GM18498 (cell line): Measurements from ENCODE around the gene PRLR.
"Not testable (repeated sequence)": the region's sequence is repeated elsewhere in the genome, so short reads cannot be mapped to it uniquely, and the experiment has no call there.

Source experiments
- ATAC-seq: cut with Tn5 transposase; IDR thresholded peaks from one replicate; pipeline ENCODE4 v1.9.1; 2021; ENCODE audit warnings: mild to moderate bottlenecking, moderate library complexity; ENCODE audit not compliant: unreplicated experiment

The PRLR gene

DNA sequence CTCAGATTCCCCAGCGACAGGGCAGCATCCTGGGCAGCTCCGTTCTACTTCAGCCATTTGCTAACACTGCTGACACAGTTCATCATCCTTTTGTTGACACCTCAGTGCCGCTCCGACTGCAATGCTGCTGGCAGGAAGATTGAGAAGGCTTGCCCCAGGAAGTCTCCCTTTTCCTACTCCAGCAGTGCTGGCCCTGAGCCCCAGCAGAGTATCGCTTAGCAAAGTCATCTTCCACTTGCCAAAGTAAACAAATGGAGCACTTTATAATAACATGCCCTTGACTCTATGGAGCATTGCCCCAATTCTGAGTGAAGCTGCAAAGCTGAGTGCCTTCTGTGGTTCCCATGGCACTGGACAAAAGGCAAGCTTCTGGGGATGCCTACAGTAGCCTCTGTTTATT, 32.2 kb downstream of the PRLR start:
- ATAC-seq, result no peak

GRCh38 chr5:35197351-35197750, 32.9 kb downstream of the PRLR start:
- no peak for ATAC-seq

DNA sequence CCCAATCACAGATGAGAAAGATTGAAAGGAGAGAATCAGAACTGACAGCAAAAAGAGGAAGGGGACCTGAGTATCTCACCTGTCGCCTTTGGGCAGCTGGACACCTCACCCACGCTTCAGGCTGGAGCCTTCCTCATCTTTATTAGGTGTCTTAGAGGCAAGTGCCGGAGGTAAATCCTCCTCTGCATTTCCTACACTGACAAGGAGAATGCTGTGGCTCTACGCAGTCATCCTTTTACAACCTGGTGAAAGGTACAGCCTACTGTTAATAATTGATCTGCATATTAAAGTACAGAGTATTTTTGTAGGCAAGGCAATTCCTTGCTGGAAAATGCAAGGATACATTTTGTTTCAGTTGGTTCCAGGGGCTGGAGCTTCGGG, 34.8 kb downstream of the PRLR start:
- no peak for ATAC-seq

GRCh38 chr5:35194635-35195471, 35.4 kb downstream of the PRLR start:
- ATAC-seq, result peak; percentile 95

DNA sequence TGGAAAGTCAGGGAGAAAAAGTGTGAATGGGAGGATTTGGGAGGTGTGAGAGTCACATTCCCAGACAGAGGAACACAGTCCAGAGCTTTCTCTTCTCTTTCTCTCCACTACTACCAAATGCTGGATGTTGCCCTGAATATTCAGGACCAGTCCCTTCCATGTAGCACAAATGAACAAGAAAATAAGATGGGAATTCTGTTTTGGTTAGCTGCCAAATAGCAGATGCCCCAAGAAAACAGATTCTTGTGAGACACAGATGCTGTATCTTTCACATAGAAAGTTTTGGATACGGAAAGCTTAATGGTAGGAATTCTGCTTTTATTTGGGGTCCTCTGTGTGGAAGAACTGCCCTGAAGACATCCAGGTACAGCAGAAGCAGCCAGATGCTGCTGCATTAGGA, 37.8 kb downstream of the PRLR start:
- no peak for ATAC-seq

- ATAC-seq, result not testable (repeated sequence)
Observed at GRCh38 chr5:35189801-35190200, 40.5 kb downstream of the PRLR start.

DNA sequence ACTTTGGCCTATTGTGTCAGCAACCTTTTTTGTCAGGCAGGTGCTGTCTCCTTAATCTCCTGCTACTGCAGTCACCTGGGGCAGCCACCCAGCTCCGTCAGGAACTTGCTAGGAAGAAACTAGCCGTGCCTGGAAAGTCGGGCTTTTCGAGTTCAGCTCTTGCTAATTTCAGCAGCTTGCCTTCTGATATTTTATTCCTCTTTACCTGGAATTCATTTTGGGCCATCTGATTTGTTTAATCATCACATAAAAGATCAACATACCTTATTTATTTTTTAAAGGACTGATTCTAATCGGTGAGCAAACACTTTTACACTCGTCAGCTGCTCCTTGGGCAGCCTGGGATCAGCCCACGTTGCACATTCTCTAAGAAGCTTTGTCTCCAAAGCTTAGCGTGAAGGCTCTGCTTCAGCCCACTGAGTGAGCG, 42.2 kb downstream of the PRLR start:
- ATAC-seq, result no peak

GRCh38 chr5:35187621-35188020, 42.7 kb downstream of the PRLR start:
- ATAC-seq, result not testable (repeated sequence)

DNA sequence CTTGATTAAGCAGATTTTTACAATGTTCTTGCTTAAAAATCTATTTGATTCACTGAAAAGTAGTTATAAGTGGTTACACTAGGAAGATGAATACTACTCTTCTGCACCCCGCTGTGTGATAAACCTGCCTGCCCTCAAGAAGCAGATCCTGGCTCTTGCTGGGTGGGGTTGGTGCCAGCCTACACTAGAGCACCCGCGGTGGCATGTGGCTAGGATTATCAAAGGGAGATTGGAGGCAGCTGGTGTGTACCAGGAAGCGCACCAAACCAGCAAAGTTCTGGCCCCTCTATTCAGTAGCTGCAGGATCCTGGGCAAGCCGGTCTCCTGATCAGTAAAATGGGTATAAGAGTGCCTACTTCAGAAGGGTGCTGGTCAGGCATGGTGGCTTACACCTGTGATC, 43.5 kb downstream of the PRLR start:
- no peak for ATAC-seq

DNA sequence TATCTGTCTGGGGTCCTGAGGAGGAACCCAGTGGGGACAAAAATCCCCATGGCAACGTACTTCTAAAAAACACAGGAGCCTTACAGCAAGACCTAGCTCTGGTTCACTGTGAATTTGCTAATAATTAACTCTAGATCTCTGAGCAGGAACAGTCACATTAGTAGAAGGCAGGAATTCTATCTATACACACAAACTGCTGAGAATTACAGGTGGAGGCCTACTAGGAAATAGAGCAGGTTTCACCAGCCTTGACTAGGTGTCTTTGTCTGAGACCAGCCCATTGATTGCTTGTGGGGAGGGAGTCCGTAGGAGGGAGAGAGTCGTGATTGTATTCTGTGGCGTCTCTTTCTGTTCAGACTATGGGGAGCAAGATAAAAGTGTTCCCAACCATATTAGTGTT, 44.8 kb downstream of the PRLR start:
- ATAC-seq, result no peak

GRCh38 chr5:35183556-35183955, 46.7 kb downstream of the PRLR start:
- peak; percentile 10 for ATAC-seq

DNA sequence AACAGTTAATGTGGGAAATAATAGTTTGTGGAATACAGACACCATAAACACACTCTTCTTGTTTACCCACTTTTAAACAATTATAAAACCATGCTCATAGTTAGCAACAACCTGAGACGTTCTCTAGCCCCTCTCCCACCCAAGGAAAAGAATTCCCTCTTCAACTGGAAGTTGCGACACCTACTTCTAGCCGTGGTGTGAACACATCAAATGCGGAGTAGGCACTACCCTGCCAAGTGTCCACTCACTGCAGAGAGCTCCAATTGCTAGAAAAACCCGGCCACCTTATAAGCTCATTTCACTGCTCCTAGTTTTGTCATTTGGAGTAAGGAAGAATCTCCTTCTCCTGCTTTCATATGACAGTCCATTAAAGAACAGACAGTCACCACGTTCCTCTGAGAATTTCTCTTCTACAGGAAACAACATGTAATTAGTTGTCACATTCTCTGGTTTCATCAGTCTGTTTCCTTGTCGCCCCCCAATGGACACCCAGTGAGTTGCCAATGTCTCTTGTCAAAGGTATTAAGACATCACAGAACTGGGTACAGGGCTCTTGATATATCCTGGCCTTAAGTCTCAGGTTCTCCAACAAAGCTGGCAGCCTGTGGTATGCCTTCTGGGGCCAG, 47.3 kb downstream of the PRLR start:
- peak; percentile 73 for ATAC-seq

GRCh38 chr5:35182486-35182885, 47.8 kb downstream of the PRLR start:
- ATAC-seq, result no peak

DNA sequence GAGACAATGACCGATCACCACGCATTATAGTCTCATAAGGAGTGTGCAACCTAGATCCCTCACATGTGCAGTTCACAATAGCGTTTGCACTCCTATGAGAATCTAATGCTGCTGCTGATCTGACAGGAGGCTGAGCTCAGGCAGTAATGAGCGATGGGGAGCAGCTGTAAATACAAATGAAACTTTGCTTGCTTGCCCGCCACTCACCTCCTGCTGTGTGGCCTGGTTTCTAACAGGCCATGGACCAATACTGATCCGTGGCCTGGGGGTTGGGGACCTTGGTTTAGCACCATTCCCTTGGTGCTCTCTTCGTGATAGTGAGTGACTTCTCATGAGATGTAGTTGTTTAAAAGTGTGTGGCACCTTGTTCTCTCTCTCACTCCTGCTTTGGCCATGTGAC, 50.2 kb downstream of the PRLR start:
- ATAC-seq, result no peak

GRCh38 chr5:35177783-35178182, 52.5 kb downstream of the PRLR start:
- no peak for ATAC-seq

- no peak for ATAC-seq
Observed at GRCh38 chr5:35172533-35172932, 57.8 kb downstream of the PRLR start.

GRCh38 chr5:35171991-35172390, 58.3 kb downstream of the PRLR start:
- no peak for ATAC-seq

DNA sequence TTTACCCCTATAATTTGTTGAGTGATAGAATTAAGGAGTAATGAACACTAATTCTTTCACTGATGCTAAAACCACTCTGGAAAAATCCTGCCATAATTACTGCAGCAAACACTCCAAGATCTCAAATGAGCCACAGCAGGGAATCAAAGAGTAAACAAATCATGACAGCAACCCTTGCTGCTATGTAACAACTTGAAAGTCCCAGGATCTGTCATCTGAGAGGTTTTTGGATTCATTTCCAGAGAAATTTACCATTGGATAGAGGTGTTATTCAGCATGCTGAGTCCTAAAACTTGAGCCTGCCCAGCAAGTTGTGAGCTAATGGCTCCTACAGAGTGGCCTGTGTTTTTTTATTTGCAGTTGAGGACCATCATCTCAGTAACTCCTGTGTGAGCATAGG, 59.2 kb downstream of the PRLR start:
- ATAC-seq, result no peak

DNA sequence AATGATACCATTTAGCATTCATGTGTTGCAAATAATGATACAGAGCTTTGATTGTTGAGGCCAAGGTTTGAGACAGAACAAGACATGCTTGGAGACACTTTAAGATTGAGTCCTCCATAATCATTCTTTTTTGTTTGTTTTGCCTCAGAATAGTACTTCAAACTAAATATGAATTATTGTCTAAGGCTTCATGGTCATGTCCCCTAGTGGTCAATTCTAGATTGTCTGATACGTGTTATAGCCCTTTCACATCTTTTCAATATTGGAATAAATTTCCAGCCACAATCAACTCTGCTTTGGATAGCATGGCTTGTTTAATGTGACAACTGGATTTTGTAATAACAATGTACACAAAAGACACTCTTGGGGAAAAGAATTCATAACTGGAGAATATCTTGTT, 64.2 kb downstream of the PRLR start:
- no peak for ATAC-seq

DNA sequence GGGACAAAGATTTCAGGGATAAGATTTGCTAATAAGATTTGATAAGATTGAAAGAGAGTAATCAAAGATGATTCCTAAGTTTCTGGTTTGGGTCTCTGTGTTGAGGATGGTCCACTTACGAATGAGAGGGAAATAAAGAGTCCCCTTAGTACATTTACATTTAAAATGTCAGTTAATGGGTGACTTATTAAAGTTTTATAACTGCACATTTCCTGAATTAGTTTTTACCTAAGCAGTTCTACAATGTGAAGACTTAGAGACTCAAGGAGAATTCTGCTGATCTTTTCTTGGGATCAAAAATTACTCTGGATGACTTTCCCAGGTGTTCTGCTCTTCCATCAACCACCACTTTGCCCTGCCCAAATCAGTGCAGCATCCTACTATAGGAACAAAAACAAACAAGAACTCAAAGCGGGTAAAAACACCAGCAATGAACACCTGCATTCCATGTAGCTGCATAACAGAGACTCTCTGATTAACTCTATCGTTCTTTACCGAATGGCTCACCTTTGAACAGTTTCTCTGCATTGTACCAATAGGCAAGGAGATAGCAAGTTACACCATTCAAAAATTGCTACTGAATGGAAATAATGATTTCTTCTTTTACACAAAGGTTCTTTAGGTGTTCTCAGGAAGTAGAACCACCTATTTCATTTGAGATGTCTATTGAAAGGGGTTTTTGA, 65.3 kb downstream of the PRLR start:
- no peak for ATAC-seq

- ATAC-seq, result no peak
Observed at GRCh38 chr5:35163710-35164033, 66.6 kb downstream of the PRLR start.
